Stimulated activated CD8-positive, alpha-beta memory T cell treated with anti-CD3 and anti-CD28 coated beads, Interleukin-12 subunit alpha, Interleukin-12 subunit beta, amount 100 ng/mL, for 24 hours (primary cell): Measurements from ENCODE around the gene PEX11G.
"Not testable (repeated sequence)": the region's sequence is repeated elsewhere in the genome, so short reads cannot be mapped to it uniquely, and the experiment has no call there.

Experiments
- DNase-seq: peaks from one replicate; pipeline ENCODE4 v3.0.0-alpha.2; 2020; ENCODE audit errors: extremely low read depth

PEX11G gene

GRCh38 chr19:7467009-7467989, 21.5 kb downstream of the PEX11G start:
- DNase-seq, result no peak

- DNase-seq, result no peak
Measured at GRCh38 chr19:7463575-7463974, 25.3 kb downstream of the PEX11G start.

GRCh38 chr19:7461841-7462629, 26.8 kb downstream of the PEX11G start:
- no peak for DNase-seq

- no peak for DNase-seq
Measured at GRCh38 chr19:7460562-7460966, 28.3 kb downstream of the PEX11G start.

- no peak for DNase-seq
Measured at GRCh38 chr19:7459773-7460172, 29.1 kb downstream of the PEX11G start.

GRCh38 chr19:7458675-7459074, 30.2 kb downstream of the PEX11G start:
- DNase-seq, result no peak

GRCh38 chr19:7456964-7457541, 31.8 kb downstream of the PEX11G start:
- no peak for DNase-seq

- no peak for DNase-seq
Measured at GRCh38 chr19:7455600-7456296, 33.1 kb downstream of the PEX11G start.

GRCh38 chr19:7454998-7455397, 33.8 kb downstream of the PEX11G start:
- DNase-seq, result no peak

GRCh38 chr19:7450243-7451223, 38.3 kb downstream of the PEX11G start:
- no peak for DNase-seq

GRCh38 chr19:7449391-7450070, 39.3 kb downstream of the PEX11G start:
- DNase-seq, result not testable (repeated sequence)

GRCh38 chr19:7447648-7448047, 41.2 kb downstream of the PEX11G start:
- no peak for DNase-seq

- no peak for DNase-seq
Measured at GRCh38 chr19:7445104-7445503, 43.7 kb downstream of the PEX11G start.

GRCh38 chr19:7444042-7444441, 44.8 kb downstream of the PEX11G start:
- no peak for DNase-seq

GRCh38 chr19:7442423-7442822, 46.4 kb downstream of the PEX11G start:
- DNase-seq, result no peak

GRCh38 chr19:7441468-7442146, 47.2 kb downstream of the PEX11G start:
- no peak for DNase-seq

GRCh38 chr19:7440188-7440975, 48.5 kb downstream of the PEX11G start:
- DNase-seq, result no peak

GRCh38 chr19:7435586-7435985, 53.2 kb downstream of the PEX11G start:
- DNase-seq, result no peak

GRCh38 chr19:7434391-7434790, 54.4 kb downstream of the PEX11G start:
- DNase-seq, result no peak
